Measurements from ENCODE around the gene CLIP2. TPM values are rescaled to one million over a fixed set of nuclear protein-coding genes. Genes with fewer than 3 reads are reported as not detected.
A peak's percentile ranks its signal among the peaks of the same experiment; 100 is the strongest.

CLIP2 gene
- total RNA-seq, 4 donors from 2014 or later: 84.5 to 157 (median 111) TPM

DNA sequence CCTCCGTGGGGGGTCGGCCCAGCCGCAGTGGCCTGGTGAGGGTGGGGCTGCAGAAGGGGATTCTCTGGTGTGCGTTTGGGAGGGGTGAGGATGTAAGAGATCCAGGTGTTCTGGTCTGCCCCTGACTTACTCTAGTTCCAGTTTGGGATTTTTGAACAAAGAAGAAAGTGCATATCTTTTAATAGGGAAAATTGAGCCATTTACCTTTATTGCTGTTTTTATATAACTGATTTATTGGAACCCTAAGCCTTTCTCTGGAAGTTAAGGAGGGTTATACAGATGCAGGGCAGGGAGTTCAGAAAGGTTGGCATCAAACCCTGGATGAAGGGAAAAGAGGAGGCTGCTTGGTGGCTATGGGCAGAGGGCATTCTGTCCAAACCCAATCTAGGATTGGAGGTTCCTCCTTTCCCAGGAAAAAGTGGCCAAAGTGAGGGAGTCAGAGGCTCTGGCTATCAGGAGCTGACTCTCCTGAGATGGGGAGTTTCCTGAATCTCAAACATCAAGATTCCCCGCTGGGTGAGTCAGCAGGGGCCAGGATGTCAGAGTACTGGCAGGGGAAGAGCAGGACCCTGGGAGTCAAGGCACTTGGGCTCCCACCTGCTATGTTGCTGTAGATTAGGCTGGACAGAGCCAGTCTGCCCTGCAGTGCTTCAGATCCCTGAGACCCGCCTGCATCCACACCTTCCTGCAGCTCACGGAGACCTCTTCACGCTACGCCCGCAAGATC lies 67.5 kb downstream of the CLIP2 start:
- H3K36me3 ChIP-seq: peaks cover 0 to 44% (median 11%) of the 10 kb centered on the region in 4 donors
- in situ Hi-C loops (cut with MboI; ENCODE audit: low pct_ligation_motif_present in 1 of 4, low pct_unique_long_range_greater_than_20kb in 1 of 4, low sequenced_read_pairs in 3 of 4): no loop called here
- no peaks in the 10 kb centered on the region for H3K4me1 ChIP-seq
- no peaks in the 10 kb centered on the region for H3K27me3 ChIP-seq
- intact Hi-C loops (cut with DNase I; ENCODE audit: low total_unique reads): no loop called here
- no peak for DNase-seq
- 99% methylated on average over 10 of the region's 10 CpGs; no CpG with 5 or more reads in 1 of the 2 donors for WGBS, 2 donors (ENCODE audit: low coverage in 1 of 2)
- TF ChIP-seq, protein P1, sequence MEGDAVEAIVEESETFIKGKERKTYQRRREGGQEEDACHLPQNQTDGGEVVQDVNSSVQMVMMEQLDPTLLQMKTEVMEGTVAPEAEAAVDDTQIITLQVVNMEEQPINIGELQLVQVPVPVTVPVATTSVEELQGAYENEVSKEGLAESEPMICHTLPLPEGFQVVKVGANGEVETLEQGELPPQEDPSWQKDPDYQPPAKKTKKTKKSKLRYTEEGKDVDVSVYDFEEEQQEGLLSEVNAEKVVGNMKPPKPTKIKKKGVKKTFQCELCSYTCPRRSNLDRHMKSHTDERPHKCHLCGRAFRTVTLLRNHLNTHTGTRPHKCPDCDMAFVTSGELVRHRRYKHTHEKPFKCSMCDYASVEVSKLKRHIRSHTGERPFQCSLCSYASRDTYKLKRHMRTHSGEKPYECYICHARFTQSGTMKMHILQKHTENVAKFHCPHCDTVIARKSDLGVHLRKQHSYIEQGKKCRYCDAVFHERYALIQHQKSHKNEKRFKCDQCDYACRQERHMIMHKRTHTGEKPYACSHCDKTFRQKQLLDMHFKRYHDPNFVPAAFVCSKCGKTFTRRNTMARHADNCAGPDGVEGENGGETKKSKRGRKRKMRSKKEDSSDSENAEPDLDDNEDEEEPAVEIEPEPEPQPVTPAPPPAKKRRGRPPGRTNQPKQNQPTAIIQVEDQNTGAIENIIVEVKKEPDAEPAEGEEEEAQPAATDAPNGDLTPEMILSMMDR (IDR thresholded peaks at IDR 0.05): no peak
- no peaks in the 10 kb centered on the region for H3K9me3 ChIP-seq
- H3K4me3 ChIP-seq: no peak overlapping the region
- no peak overlapping the region for H3K27ac ChIP-seq

DNA sequence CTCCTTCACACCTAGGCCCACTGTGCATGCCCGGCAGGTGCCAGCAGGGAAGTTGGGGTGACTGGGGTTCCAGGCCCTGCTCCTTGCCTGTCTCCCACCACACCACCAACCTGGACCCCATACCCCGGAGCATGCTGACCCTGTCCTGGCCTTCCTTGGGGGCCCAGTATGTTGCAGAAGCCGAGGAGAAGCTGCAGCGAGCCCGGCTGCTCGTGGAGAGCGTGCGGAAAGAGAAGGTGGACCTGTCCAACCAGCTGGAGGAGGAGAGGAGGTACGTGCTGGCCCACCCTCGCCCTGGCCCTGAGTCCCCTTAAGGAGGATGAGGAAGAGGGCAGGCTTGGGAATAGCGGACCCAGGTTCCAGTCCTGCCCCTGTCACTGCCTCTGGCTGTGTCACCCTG lies 70.8 kb downstream of the CLIP2 start:
- in situ Hi-C loops (cut with MboI; ENCODE audit: low pct_ligation_motif_present in 1 of 4, low pct_unique_long_range_greater_than_20kb in 1 of 4, low sequenced_read_pairs in 3 of 4): no loop called here
- no peak for TF ChIP-seq POLR2A (IDR thresholded peaks at IDR 0.05)
- Histone ChIP-seq H3K27ac (no peak overlapping the region), H3K4me1 (peaks cover 0 to under 1% (median under 1%) of the 10 kb centered on the region in 4 donors), H3K36me3 (peaks cover 0 to 42% (median 11%) of the 10 kb centered on the region in 4 donors), H3K9me3 (no peaks in the 10 kb centered on the region), H3K27me3 (no peaks in the 10 kb centered on the region), H3K4me3 (no peak overlapping the region)
- 94 to 96% methylated on average over 5 to 11 of the region's 11 CpGs for WGBS, 2 donors (ENCODE audit: low coverage in 1 of 2)
- intact Hi-C loops (cut with DNase I; ENCODE audit: low total_unique reads): no loop called here
- DNase-seq: no peak

DNA sequence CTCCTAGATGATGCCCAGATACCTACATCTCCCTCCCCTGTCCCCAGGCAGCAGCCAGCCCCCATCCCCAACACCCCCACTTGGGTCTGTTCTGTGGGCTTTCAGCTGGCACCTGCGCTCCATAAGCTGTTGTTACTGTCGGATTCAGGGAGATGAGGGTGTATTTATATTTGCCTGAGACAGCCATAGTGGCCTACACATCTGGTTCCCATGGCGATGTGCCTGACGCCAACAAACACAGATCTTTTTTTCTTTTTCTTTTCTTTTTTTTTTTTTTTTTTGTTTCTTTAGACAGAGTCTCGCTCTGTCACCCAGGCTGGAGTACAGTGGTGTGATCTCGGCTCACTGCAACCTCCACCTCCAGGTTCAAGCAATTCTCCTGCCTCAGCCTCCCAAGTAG lies 73.1 kb downstream of the CLIP2 start:
- intact Hi-C loops (cut with DNase I; ENCODE audit: low total_unique reads): no loop called here
- Histone ChIP-seq H3K4me1 (peaks cover 0 to 12% (median 2%) of the 10 kb centered on the region in 4 donors), H3K4me3 (no peak overlapping the region), H3K27me3 (no peaks in the 10 kb centered on the region), H3K9me3 (no peaks in the 10 kb centered on the region), H3K27ac (no peak overlapping the region), H3K36me3 (peaks cover 0 to 31% (median 5%) of the 10 kb centered on the region in 4 donors)
- WGBS, 2 donors (ENCODE audit: low coverage in 1 of 2): 89 to 100% methylated on average over 2 to 6 of the region's 6 CpGs
- TF ChIP-seq, protein P1 (IDR thresholded peaks at IDR 0.05): no peak
- in situ Hi-C loops (cut with MboI; ENCODE audit: low pct_ligation_motif_present in 1 of 4, low pct_unique_long_range_greater_than_20kb in 1 of 4, low sequenced_read_pairs in 3 of 4): no loop called here
- DNase-seq: no peak

DNA sequence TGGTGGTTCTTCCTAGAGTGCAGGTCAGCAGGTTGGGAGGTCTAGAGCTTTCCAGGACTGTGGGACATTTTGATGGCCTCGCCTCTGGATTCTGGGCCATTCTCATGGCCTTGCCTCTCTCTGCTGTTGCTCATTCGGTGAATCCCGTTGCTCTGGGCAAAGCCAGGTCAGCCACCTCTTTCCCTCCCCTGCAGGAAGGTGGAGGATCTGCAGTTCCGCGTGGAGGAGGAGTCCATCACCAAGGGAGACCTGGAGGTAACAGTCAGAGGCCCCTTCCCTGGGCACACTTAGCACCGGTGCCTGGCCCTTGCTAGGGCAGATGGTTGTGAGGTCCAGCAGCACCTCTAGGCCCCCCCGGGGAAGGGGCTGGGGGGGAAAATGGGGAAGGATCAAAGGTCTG lies 74.9 kb downstream of the CLIP2 start:
- Histone ChIP-seq H3K9me3 (no peaks in the 10 kb centered on the region), H3K4me1 (peaks cover 0 to 12% (median 2%) of the 10 kb centered on the region in 4 donors), H3K27me3 (no peaks in the 10 kb centered on the region), H3K4me3 (no peak overlapping the region), H3K36me3 (peaks cover 0 to 21% (median 5%) of the 10 kb centered on the region in 4 donors), H3K27ac (no peak overlapping the region)
- in situ Hi-C loops (cut with MboI; ENCODE audit: low pct_ligation_motif_present in 1 of 4, low pct_unique_long_range_greater_than_20kb in 1 of 4, low sequenced_read_pairs in 3 of 4) (no loop called here), intact Hi-C loops (cut with DNase I; ENCODE audit: low total_unique reads) (no loop called here)
- DNase-seq: no peak
- TF ChIP-seq, protein P1 (IDR thresholded peaks at IDR 0.05): peak in 2 of 5 experiments; percentile 7 to 9
- no peak for TF ChIP-seq EP300 (IDR thresholded peaks at IDR 0.05; ENCODE audit: low read depth)
- no peak for TF ChIP-seq POLR2A (IDR thresholded peaks at IDR 0.05)
- TF ChIP-seq POLR2AphosphoS5 (IDR thresholded peaks at IDR 0.05): no peak
- WGBS, 2 donors (ENCODE audit: low coverage in 1 of 2): 94% methylated on average over 7 of the region's 7 CpGs; no CpG with 5 or more reads in 1 of the 2 donors

All from transverse colon (tissue), 4 donors.